Superior temporal gyrus (tissue), 1 donor: Measurements from ENCODE around the gene TIMM10.

ENCODE experiments used
- DNase-seq: peaks from one replicate; pipeline ENCODE4 v3.0.0-alpha.2; 2016; ENCODE audit errors: extremely low spot score

Gene TIMM10

GRCh38 chr11:57530596-57531507 lies at the start of gene TIMM10:
TSS of gene TIMM10 (minus strand) at chr11:57530754. CDS start at chr11:57530189, 565 bp downstream.
- peak; percentile 99 for DNase-seq

- DNase-seq: no peak
These were observed 43.5 kb upstream of the TIMM10 start for GRCh38 chr11:57574061-57574460.

GRCh38 chr11:57571606-57572005 lies 41.1 kb upstream of the TIMM10 start:
- no peak for DNase-seq

GRCh38 chr11:57568330-57568766 lies 37.8 kb upstream of the TIMM10 start:
- peak; percentile 93 for DNase-seq

GRCh38 chr11:57567515-57568329 lies 37.2 kb upstream of the TIMM10 start, which contains the start of gene UBE2L6:
TSS of gene UBE2L6 (minus strand) at chr11:57567672. CDS start at chr11:57567611, 61 bp downstream.
- peak; percentile 59 for DNase-seq

GRCh38 chr11:57566905-57567514 lies 36.5 kb upstream of the TIMM10 start:
- DNase-seq: peak; percentile 42

GRCh38 chr11:57566005-57566904 lies 35.7 kb upstream of the TIMM10 start:
- DNase-seq: peak; percentile 77

- DNase-seq: no peak
These were observed 32.0 kb upstream of the TIMM10 start for GRCh38 chr11:57562596-57562995.

- no peak for DNase-seq
These were observed 29.6 kb upstream of the TIMM10 start for GRCh38 chr11:57560146-57560545.

GRCh38 chr11:57556041-57556440 lies 25.5 kb upstream of the TIMM10 start:
- no peak for DNase-seq

GRCh38 chr11:57555393-57555792 lies 24.8 kb upstream of the TIMM10 start:
- DNase-seq: no peak

GRCh38 chr11:57552479-57552878 lies 21.9 kb upstream of the TIMM10 start:
- DNase-seq: no peak

GRCh38 chr11:57551941-57552340 lies 21.4 kb upstream of the TIMM10 start:
- DNase-seq: no peak

- DNase-seq: no peak
These were observed 19.4 kb upstream of the TIMM10 start for GRCh38 chr11:57549983-57550382.

GRCh38 chr11:57547854-57548377 lies 17.4 kb upstream of the TIMM10 start:
- DNase-seq: no peak

- no peak for DNase-seq
These were observed 16.4 kb upstream of the TIMM10 start for GRCh38 chr11:57546869-57547475.

GRCh38 chr11:57546451-57546850 lies 15.9 kb upstream of the TIMM10 start:
- DNase-seq: no peak

- no peak for DNase-seq
These were observed 15.3 kb upstream of the TIMM10 start for GRCh38 chr11:57545883-57546282.

- no peak for DNase-seq
These were observed 14.0 kb upstream of the TIMM10 start for GRCh38 chr11:57544566-57544965.

GRCh38 chr11:57543593-57543992 lies 13.0 kb upstream of the TIMM10 start:
- no peak for DNase-seq
